Kidney (tissue), 14 donors: ENCODE data around the gene ADCY2. TPM values are rescaled to one million over a fixed set of nuclear protein-coding genes. Genes with fewer than 3 reads are reported as not detected.

Experiments used
- DNase-seq, 5 donors: peaks; one replicate each; pipeline ENCODE4 v3.0.0-alpha.2; 2013 to 2020
- FAIRE-seq: peaks from 2 replicates; lab custom pipeline; 2012; peaks lifted over from hg19 to GRCh38; lab: Jason Lieb, UNC
- H3K27ac ChIP-seq, 2 donors: one replicate each; pipeline ENCODE4 v1.7.0; 2013; ENCODE audit warnings: low read depth in 2 of 2, low read length in 2 of 2, inconsistent platforms in 1 of 2
- H3K27me3 ChIP-seq: one replicate; pipeline ENCODE4 v1.7.1; 2013; ENCODE audit warnings: low read length, inconsistent platforms; ENCODE audit not compliant: control insufficient read depth, insufficient read depth
- H3K36me3 ChIP-seq, 3 donors: one replicate each; pipeline versions ENCODE4 v1.7.0 to v1.7.1; 2013; ENCODE audit warnings: low read length in 3 of 3, control low read depth in 1 of 3, inconsistent platforms in 1 of 3; ENCODE audit not compliant: insufficient read depth in 3 of 3, control insufficient read depth in 2 of 3
- H3K4me1 ChIP-seq, 3 donors: one replicate each; pipeline versions ENCODE4 v1.7.0 to v1.7.1; 2013; ENCODE audit warnings: low read length in 3 of 3, inconsistent platforms in 1 of 3, low read depth in 1 of 3; ENCODE audit not compliant: control insufficient read depth in 2 of 3, insufficient read depth in 2 of 3
- H3K4me3 ChIP-seq, 3 donors: one replicate each; pipeline versions ENCODE4 v1.7.0 to v1.8.1; 2013; ENCODE audit warnings: low read length in 3 of 3, control low read depth in 1 of 3, inconsistent platforms in 1 of 3
- H3K9ac ChIP-seq, 3 donors: one replicate each; pipeline versions ENCODE4 v1.7.0 to v1.7.1; 2013; ENCODE audit warnings: low read length in 3 of 3, control low read depth in 1 of 3, inconsistent platforms in 1 of 3
- H3K9me3 ChIP-seq, 3 donors: one replicate each; pipeline versions ENCODE4 v1.7.0 to v1.7.1; 2013; ENCODE audit warnings: low read length in 3 of 3, control low read depth in 1 of 3, inconsistent platforms in 1 of 3; ENCODE audit not compliant: control insufficient read depth in 2 of 3, insufficient read depth in 1 of 3
- CTCF ChIP-seq: IDR thresholded peaks from 3 replicates; pipeline ENCODE4 v1.5.1; 2012; ENCODE audit warnings: mild to moderate bottlenecking, moderate library complexity, borderline replicate concordance; ENCODE audit not compliant: insufficient read depth; ENCODE audit errors: extremely low read depth
- intact Hi-C: fragments of 100-400 bp; cut with DNase I; formaldehyde crosslinking; loops from one replicate; pipeline ENCODE4 v1.11.1; 2022
- polyA plus RNA-seq: library from polyadenylated mRNA; stranded (reverse); fragments of 350-450 nt; fragmentation: Illumina TruSeq; extraction: RNeasy Lipid Tissue Mini Kit (QIAGEN cat#74804); gene quantifications from one replicate; pipeline ENCODE4 v1.2.3, GENCODE V29; 2014; ENCODE audit warnings: low read depth, low replicate concordance; ENCODE audit not compliant: insufficient read depth
- total RNA-seq: library from RNA; stranded (reverse); fragmentation: NEBNext Ultra II Directional; extraction: Animal tissue kit (Norgen Biotek cat#: 25700); gene quantifications from one replicate; pipeline ENCODE4 v1.2.1, GENCODE V29; 2021
- donor health status: control.
- donor health status: control.
- donor health status: control.
- donor health status: control.
- donor health status: control.
- donor health status: DM: yes; HTN: yes; CAD: no.
- donor health status: Normal renal cell carcinoma (clear cell type).

The ADCY2 gene
- total and polyA plus RNA-seq, 2 donors from 2014 or later, result 0.17 to 2.2 TPM

- Histone ChIP-seq H3K36me3 (no peaks in the 10 kb centered on the region), H3K9ac (no peak overlapping the region), H3K4me3 (no peak overlapping the region), H3K27me3 (peaks cover 10% of the 10 kb centered on the region), H3K9me3 (no peaks in the 10 kb centered on the region), H3K4me1 (peaks cover 0 to 3% (median 0%) of the 10 kb centered on the region in 3 donors), H3K27ac (no peak overlapping the region)
- FAIRE-seq, result no peak
- intact Hi-C loops, result no loop called here
- TF ChIP-seq CTCF, result no peak
- DNase-seq, result peak in 4 of 5 donors; percentile 36 to 67 (median 48)
These were observed 978 bp upstream of the ADCY2 start for GRCh38 chr5:7394889-7395431.

GRCh38 chr5:7395432-7395946 lies 449 bp upstream of the ADCY2 start:
- no peak for FAIRE-seq
- intact Hi-C loops, result no loop called here
- Histone ChIP-seq H3K4me1 (peaks cover 0 to 3% (median 0%) of the 10 kb centered on the region in 3 donors), H3K36me3 (no peaks in the 10 kb centered on the region), H3K9ac (no peak overlapping the region), H3K4me3 (no peak overlapping the region), H3K27me3 (peaks cover 10% of the 10 kb centered on the region), H3K27ac (no peak overlapping the region), H3K9me3 (no peaks in the 10 kb centered on the region)
- DNase-seq, result peak in 3 of 5 donors; percentile 17 to 75 (median 21)
- no peak for TF ChIP-seq CTCF

GRCh38 chr5:7396713-7397454 lies 946 bp downstream of the ADCY2 start:
- Histone ChIP-seq H3K27me3 (peaks cover 10% of the 10 kb centered on the region), H3K4me3 (peak overlapping the region; percentile 25 to 58 (median 40)), H3K9ac (peak overlapping the region in 1 of 3 donors; percentile 36), H3K27ac (no peak overlapping the region), H3K36me3 (no peaks in the 10 kb centered on the region), H3K4me1 (peaks cover 0 to 3% (median 0%) of the 10 kb centered on the region in 3 donors), H3K9me3 (no peaks in the 10 kb centered on the region)
- no peak for TF ChIP-seq CTCF
- FAIRE-seq (no peak), DNase-seq (peak in 3 of 5 donors; percentile 48 to 75 (median 67))
- intact Hi-C loops, result no loop called here
